Measurements from ENCODE around the gene GPSM1.
"Not testable (repeated sequence)": the region's sequence is repeated elsewhere in the genome, so short reads cannot be mapped to it uniquely, and the experiment has no call there.

GPSM1 gene

GRCh38 chr9:136319244-136319643, 8.1 kb upstream of the GPSM1 start:
- not testable (repeated sequence) for DNase-seq

DNA sequence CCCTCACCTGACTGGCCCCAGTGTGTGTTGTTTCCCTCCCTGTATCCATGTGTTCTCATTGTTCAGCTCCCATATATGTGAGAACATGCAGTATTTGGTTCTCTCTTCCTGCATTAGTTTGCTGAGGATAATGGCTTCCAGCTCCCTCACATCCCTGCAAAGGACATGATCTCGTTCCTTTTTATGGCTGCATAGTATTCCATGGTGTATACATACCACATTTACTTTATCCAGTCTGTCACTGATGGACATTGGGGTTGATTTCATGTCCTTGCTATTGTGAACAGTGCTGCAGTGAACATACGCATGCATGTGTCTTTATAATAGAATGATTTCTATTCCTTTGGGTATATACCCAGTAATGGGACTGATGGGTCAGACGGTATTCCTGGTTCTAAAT, 7.4 kb upstream of the GPSM1 start:
- DNase-seq, result not testable (repeated sequence)

DNA sequence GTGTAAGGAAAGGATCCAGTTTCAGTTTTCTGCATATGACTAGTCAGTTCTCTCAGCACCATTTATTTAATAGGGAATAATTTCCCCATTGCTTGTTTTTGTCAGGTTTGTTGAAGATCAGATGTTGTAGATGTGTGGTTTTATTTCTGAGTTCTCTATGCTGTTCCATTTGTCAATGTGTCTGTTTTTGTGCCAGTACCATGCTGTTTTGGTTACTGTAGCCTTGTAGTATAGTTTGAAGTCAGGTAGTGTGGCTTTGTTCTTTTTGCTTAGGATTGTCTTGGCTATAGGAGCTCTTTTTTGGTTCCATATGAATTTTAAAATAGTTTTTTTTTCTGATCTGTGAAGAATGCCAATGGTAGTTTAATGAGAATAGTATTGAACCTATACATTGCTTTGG, 6.4 kb upstream of the GPSM1 start:
- DNase-seq, result not testable (repeated sequence)

GRCh38 chr9:136321561-136321960, 5.8 kb upstream of the GPSM1 start:
- no peak for DNase-seq

DNA sequence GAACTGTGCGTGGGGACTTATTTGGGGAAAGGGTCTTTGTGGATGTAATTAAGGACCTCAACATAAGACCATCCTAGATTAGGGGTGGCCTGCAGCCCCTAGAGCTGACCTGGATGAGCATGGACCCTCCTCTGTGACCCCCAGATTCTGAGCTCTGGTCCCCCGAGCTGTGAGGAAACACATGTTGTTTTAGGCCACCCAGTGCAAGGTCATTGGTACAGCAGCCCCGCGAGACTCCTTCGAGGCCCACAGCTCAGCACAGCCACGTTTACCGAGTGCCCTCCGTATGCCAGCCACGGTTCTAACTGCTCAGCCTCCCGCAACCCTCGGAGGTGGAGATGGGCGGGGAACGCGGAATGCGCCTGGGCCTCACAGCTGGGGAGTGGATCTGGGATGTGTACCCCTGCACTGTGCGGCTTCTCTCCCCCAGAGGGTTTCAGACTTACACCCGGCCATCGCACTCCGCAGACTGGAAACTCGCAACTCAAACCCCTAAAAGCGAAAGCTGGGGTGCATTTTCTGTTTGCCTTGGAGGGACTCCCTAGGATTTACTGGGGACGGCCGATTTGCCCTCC, 4.5 kb upstream of the GPSM1 start:
- no peak for DNase-seq

- DNase-seq, result no peak
Observed at GRCh38 chr9:136323371-136323789, 4.0 kb upstream of the GPSM1 start.

- DNase-seq, result no peak
Observed at GRCh38 chr9:136324501-136325300, 2.6 kb upstream of the GPSM1 start.

DNA sequence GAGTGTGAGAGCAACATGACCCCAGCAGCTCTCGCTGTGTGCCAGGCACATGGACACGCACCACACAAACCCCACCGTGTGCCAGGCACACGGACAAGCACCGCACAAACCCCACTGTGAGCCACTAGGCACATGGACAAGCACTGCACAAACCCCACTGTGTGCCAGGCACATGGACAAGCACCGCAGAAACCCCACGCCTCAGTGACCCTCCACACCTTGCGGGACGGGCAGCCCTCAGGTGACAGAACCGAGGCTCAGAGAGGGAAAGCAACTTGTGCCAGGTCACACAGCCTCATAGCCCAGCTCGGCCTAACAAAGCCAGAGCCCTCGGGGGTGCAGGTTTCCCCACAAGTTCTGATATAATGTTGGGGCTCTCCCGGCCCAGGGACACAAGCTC, 2.0 kb upstream of the GPSM1 start:
- DNase-seq, result no peak

DNA sequence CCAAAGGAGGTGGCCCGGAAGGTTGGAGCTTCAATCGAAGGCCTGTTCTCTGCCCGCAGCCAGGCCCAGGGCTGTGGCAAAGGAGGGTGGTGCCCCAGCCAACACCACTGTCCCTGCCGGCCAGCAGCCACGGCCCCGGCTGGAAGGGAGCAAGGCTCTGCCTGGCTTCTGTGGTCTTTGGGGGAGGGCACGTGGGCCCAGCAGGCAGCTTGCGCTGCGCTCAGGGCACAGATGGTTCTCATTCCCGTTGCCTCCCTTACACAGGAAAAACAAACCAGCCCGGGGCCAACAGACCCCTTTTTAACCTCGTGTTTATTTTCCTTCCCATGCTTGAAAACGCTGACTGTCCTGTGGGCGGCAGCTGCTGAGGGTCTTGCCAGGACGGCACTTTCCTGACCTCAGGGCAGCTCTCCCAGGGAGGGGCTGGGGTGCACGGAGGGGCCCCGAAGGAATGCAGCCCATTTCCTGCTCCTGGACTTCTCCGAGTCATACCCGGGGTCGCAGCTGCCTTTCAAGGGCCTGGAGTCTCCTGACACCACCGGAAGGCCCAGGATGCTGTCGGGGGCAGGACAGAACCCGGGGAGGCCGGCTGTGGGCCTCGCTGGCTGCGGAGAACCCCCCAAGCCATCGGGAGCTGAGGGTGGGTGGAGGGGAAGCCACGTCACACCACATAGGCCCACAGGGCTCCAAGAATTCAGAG, 1.1 kb upstream of the GPSM1 start:
- DNase-seq, result no peak

DNA sequence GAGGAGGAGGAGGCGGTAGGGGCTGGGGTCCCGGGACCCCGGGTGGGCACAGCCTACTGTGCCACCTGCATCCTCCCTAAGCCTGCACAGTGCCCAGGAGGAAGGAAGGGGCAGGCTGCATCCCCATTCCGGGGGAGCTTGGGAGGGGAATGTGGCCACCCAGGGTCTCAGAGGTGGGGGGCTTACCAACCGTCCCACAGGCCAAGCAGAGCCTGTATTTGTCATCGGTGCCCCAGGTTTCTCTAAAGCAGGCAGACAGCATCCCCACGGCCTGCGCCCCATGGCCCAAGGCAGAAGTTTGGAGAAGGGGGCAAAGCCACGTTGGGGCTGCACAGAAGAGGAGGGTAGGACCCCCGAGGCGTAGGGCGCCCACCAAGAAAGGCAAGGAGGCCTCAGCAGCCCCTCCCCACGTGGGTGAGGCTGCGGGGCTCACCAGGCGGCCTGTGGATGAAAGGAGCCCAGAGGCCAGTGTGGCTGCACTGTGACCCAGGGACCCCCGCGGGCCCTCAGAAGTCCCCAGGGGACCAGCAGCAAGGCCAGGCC, 507 bp upstream of the GPSM1 start:
- no peak for DNase-seq

GRCh38 chr9:136328011-136328621, 777 bp downstream of the GPSM1 start:
- DNase-seq, result no peak

DNA sequence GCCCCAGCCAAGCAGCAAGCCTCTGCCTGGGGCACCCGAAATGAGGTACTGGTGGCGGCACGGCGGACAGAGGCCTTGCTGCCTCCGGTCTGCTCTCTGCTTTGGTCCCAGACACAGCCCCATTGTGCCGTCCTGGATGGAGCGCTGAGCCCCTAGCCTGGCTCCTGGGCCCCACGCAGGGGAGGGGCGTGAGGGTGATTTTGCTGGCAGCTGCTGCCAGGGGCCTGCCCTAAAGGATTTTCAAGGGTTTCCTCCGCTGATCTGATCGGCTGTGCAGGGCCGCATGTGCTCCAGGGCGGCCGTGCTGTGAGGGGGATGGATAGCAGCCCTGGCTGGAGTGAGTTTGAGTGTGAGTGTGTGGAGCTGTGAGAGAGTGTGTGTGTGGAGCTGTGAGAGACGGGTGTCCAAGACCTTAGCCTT, 1.3 kb downstream of the GPSM1 start:
- no peak for DNase-seq

GRCh38 chr9:136329211-136329627, 1.9 kb downstream of the GPSM1 start:
- no peak for DNase-seq

DNA sequence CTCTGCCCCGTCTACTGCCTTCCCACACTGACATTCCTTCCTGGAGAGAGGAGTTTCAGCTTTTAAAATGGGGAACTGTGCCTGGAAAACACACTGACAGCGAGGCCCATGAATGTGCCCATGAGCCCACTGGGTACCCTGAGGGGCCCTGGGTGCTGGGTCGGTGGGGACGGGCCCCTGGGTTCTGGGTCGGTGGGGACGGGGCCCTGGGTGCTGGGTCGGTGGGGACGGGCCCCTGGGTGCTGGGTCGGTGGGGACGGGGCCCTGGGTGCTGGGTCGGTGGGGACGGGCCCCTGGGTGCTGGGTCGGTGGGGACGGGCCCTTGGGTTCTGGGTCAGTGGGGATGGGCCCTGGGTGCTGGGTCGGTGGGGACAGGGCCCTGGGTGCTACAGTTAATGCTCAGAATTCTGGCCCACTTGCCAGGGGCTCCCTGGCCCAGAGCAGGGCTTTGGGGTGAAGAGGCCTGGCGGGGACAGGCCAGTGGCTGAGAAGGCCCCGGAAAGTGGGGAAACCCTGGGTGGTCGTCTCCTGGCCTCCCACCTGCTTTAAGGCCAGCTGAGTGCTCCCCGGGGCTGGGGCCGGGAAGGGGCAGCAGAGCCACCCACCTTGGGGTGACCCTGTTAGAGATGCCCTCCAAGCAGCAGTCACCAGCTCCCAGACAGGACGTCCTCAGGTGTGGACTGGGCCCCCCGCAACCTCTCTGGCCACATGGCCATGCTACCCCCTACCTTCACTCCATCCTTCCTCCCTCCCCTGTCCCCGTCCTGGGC, 2.5 kb downstream of the GPSM1 start:
- DNase-seq, result no peak

GRCh38 chr9:136330406-136330990, 3.2 kb downstream of the GPSM1 start:
- DNase-seq, result no peak

GRCh38 chr9:136331030-136331429, 3.7 kb downstream of the GPSM1 start:
- DNase-seq, result no peak

DNA sequence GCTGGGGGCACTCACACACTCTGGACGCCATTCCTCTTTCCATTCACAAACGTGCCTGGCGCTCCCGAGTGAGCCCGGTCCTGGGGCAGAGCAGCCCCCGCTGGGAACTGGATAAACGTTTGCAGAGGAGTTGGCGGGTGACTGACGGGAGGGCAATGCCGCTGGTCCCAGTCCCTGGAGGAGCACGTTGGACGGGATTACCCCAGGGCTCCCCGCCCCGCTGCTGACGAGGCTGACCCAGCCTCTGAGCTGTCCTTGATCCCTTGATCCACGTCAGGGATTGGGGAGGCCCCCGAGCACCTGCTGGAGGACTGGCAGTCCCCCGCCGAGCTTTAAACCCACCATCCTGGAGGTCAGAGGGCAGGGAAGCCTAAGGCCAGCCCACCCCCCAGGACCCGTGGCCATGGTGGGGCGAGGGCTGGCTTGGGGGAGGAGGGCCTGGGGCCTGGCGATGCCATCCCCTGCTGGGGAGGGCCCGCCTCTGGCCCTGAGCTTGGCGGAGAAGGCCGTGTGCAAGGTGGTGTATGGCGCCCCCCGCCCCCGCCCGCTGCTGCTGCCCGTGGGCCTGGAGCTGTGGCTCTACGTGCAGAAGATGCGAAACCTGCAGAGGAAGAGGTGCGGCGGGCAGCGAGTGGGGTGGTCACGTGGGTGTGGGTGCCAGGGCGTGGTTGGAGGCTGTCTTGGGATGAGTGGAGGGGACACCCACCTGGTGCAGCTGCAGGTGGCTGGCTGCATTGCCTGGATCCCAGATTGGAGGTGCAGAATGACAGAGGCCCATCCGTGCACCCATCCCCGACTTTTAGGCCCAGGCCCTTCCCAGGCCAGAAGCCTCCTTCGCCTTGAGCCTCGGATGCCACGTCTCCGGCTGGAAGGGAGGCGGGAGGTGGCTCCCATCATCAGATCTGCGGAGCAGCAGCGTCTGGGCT, 4.5 kb downstream of the GPSM1 start:
- DNase-seq, result no peak

DNA sequence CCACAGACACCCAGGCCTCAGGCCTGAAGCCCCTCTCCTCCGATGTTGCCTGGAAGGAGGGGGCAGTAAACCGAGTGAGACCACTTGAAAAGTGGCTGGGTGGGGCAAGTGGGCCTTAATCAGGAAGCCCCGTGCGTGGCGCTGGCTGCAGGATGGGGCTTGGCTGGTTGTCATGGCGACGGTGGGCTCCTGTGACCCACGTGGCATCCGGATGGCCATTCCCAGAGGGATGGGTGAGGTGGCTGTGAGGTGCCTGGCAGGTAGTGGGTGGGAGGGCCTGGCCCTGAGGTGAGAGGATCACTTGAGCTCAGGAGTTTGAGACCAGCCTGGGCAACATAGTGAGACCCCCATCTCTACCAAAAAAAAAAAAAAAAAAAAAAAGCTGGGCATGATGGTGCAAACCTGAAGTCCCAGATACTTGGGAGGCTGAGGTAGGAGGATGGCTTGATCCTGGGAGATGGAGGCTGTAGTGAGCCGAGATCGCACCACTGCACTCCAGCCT, 5.2 kb downstream of the GPSM1 start:
- no peak for DNase-seq

DNA sequence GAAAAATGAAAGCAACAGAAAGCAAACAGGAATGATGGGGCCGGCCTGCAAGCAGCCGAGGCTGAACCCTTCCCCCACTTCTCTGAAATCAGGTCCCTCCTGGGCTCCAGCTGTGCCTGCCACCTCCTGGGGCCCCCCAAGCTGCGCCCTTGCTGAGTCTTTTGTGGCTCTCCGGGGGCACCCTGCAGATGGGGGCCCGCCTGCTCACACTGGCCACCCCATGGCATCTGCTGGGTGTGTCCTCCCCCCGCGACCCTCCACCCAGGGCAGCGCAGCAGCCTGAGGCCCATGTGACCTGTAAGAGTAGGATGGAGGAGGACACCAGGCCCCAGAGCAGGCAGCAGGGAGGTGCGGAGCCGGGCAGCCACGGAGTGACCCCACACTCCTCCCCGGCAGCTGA, 5.7 kb downstream of the GPSM1 start:
- no peak for DNase-seq

DNA sequence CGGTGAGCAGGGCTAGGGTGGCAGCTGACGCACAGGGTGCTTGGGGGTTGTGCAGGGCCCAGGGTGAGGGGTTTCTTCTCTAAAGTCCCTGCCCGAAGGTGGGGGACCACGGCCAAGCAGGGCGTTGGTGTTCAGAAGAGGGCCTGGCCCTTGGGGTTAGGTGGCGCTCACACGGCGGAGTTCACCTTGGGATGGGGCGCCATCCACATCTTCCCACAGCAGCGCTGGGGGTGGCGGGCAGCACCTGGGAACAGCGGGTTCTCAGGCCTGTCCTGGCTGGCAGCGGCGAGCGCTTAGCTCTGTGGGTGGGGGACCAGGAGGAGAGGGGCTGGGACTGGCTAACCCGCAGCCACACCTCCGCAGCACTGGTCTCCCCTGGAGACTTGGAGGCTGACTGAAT, 6.1 kb downstream of the GPSM1 start:
- no peak for DNase-seq

DNA sequence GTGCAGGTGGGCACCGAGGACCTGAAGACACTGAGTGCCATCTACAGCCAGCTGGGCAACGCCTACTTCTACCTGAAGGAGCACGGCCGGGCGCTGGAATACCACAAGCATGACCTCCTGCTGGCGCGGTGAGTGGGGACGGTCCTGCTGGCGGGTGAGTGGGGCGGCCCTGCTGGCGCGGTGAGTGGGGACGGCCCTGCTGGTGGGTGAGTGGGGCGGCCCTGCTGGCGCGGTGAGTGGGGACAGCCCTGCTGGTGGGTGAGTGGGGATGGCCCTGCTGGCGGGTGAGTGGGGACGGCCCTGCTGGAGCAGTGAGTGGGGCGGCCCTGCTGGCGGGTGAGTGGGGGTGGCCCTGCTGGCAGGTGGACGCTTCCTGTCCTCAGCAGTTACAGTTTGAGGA, 7.2 kb downstream of the GPSM1 start:
- DNase-seq, result no peak

Data from stimulated activated CD4-positive, alpha-beta T cell treated with anti-CD3 and anti-CD28 coated beads, Interleukin-12 subunit alpha, Interleukin-12 subunit beta, amount 100 ng/mL, for 4 hours (primary cell).